ENCODE measurements around the gene PLA2R1. TPM values are rescaled to one million over a fixed set of nuclear protein-coding genes. Genes with fewer than 3 reads are reported as not detected.

PLA2R1 gene
- total RNA-seq, 2 experiments from 2014 or later: not detected

- no peaks in the 10 kb centered on the region for H3K9me3 Mint-ChIP-seq
- DNase-seq: no peak
- ChIA-PET CTCF (no interaction called here), POLR2A (no interaction called here)
- H3K4me1 Mint-ChIP-seq: no peaks in the 10 kb centered on the region
- H3K4me3 Mint-ChIP-seq: no peak overlapping the region
- no peak overlapping the region for H3K27ac Mint-ChIP-seq
- peaks cover 2% of the 10 kb centered on the region for H3K27me3 Mint-ChIP-seq
- no peaks in the 10 kb centered on the region for H3K36me3 Mint-ChIP-seq (ENCODE audit: low read depth)
These were observed 149.8 kb downstream of the PLA2R1 start for GRCh38 chr2:159912580-159912979.

DNA sequence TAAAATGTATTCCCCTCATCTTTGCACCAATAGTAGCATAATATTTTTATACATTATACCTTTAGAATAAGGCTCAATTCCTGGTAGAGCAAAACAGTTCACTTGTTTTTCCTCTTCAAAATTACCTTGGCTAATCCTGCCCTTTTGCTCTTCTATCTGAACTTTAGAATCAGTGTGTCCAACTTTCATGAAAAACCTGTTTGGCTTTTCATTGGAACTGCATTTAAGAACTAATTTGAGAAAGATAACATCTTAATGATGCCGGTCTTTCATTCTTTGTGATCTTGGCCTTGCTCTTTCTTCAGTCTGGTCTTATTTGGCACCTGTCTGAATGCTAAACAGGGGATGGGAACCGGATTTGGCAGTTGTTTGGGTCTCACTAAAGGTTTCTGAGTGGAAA lies 151.5 kb downstream of the PLA2R1 start:
- H3K4me1 Mint-ChIP-seq: no peaks in the 10 kb centered on the region
- H3K27me3 Mint-ChIP-seq: no peaks in the 10 kb centered on the region
- no peak for DNase-seq
- CTCF ChIA-PET: interaction anchor here (1.5 kb wide), 1 partner anchor 11 kb away, joined by 6 read pairs; no protein-coding TSS in a partner anchor
- H3K27ac Mint-ChIP-seq: no peak overlapping the region
- no peaks in the 10 kb centered on the region for H3K9me3 Mint-ChIP-seq
- H3K36me3 Mint-ChIP-seq (ENCODE audit: low read depth): no peaks in the 10 kb centered on the region
- POLR2A ChIA-PET: no interaction called here
- H3K4me3 Mint-ChIP-seq: no peak overlapping the region

GRCh38 chr2:159908623-159909022 lies 153.8 kb downstream of the PLA2R1 start:
- no peaks in the 10 kb centered on the region for H3K27me3 Mint-ChIP-seq
- H3K4me3 Mint-ChIP-seq: no peak overlapping the region
- DNase-seq: no peak
- H3K9me3 Mint-ChIP-seq: no peaks in the 10 kb centered on the region
- POLR2A ChIA-PET: no interaction called here
- CTCF ChIA-PET: interaction anchor here (0.6 to 1.4 kb wide), 3 partner anchors 12 to 14 kb away, joined by 4 to 5 read pairs (median 4); no protein-coding TSS in a partner anchor
- H3K4me1 Mint-ChIP-seq: peaks cover 12% of the 10 kb centered on the region
- no peak overlapping the region for H3K27ac Mint-ChIP-seq
- H3K36me3 Mint-ChIP-seq (ENCODE audit: low read depth): no peaks in the 10 kb centered on the region

DNA sequence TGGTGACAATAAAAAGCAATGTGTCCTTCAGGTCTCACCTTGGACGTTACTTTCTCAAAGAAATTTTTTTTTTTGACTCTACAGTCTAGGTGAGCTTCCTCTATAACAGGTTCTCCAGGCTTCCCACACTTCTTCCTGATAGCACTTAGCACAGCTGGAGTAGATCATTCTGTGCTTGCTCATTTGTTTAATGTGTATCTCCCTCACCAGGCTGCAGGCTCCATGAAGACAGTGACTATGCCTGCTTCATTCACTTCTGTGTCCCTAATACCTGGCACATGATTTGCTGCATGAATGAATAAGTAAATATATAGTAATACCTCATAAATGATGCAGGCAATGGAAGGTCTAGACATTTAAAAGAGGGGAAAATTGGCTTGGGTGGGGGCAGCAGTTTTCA lies 154.5 kb downstream of the PLA2R1 start:
- peaks cover 19% of the 10 kb centered on the region for H3K4me1 Mint-ChIP-seq
- POLR2A ChIA-PET: no interaction called here

GRCh38 chr2:159905926-159906714 lies 156.3 kb downstream of the PLA2R1 start:
- no peak overlapping the region for H3K27ac Mint-ChIP-seq

More for the DNA sequence above, 154.5 kb downstream of the PLA2R1 start:
- no peak overlapping the region for H3K27ac Mint-ChIP-seq
- no peaks in the 10 kb centered on the region for H3K27me3 Mint-ChIP-seq
- no peaks in the 10 kb centered on the region for H3K9me3 Mint-ChIP-seq
- no peak overlapping the region for H3K4me3 Mint-ChIP-seq
- H3K36me3 Mint-ChIP-seq (ENCODE audit: low read depth): peaks cover 3% of the 10 kb centered on the region
- no peak for DNase-seq
- CTCF ChIA-PET: interaction anchor here (1.2 kb wide), 1 partner anchor 14 kb away, joined by 3 read pairs; no protein-coding TSS in a partner anchor

DNA sequence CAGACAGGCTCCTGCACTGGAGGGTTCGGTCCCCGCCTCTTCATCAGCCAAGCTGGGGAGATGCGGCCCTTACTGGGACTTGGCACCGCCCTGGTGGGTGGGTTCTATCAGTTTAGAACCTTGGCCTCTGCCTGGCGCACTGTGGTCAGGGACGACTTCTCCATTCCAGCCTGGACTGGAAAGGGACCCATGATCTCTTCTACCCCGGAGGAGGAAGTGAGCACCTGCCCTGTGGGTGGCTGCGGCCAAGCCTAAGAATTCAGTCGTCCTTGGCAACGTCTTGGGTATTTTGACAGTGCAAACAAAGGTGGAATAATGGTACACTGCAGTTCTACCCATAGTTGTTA lies 157.5 kb downstream of the PLA2R1 start:
- CTCF ChIA-PET: interaction anchor here (0.9 kb wide), 1 partner anchor 17 kb away, joined by 4 read pairs; no protein-coding TSS in a partner anchor
- no peak for DNase-seq
- Mint-ChIP-seq H3K27ac (peak overlapping the region; percentile 61), H3K9me3 (no peaks in the 10 kb centered on the region), H3K27me3 (no peaks in the 10 kb centered on the region), H3K36me3 (ENCODE audit: low read depth) (peaks cover 9% of the 10 kb centered on the region), H3K4me1 (peaks cover 33% of the 10 kb centered on the region), H3K4me3 (peak overlapping the region; percentile 98)
- POLR2A ChIA-PET: interaction anchor here (2.7 to 4.3 kb wide), 2 partner anchors 10 to 192 kb away, joined by 10 to 35 read pairs; partner anchors contain the start of gene MARCHF7

More at GRCh38 chr2:159905926-159906714, 156.3 kb downstream of the PLA2R1 start:
- Mint-ChIP-seq H3K4me3 (peak overlapping the region; percentile 48), H3K9me3 (no peaks in the 10 kb centered on the region), H3K36me3 (ENCODE audit: low read depth) (peaks cover 9% of the 10 kb centered on the region), H3K27me3 (no peaks in the 10 kb centered on the region), H3K4me1 (peaks cover 31% of the 10 kb centered on the region)
- CTCF ChIA-PET: no interaction called here
- POLR2A ChIA-PET: interaction anchor here (2.7 to 4.3 kb wide), 2 partner anchors 11 to 193 kb away, joined by 10 to 35 read pairs; partner anchors contain the start of gene MARCHF7
- no peak for DNase-seq

DNA sequence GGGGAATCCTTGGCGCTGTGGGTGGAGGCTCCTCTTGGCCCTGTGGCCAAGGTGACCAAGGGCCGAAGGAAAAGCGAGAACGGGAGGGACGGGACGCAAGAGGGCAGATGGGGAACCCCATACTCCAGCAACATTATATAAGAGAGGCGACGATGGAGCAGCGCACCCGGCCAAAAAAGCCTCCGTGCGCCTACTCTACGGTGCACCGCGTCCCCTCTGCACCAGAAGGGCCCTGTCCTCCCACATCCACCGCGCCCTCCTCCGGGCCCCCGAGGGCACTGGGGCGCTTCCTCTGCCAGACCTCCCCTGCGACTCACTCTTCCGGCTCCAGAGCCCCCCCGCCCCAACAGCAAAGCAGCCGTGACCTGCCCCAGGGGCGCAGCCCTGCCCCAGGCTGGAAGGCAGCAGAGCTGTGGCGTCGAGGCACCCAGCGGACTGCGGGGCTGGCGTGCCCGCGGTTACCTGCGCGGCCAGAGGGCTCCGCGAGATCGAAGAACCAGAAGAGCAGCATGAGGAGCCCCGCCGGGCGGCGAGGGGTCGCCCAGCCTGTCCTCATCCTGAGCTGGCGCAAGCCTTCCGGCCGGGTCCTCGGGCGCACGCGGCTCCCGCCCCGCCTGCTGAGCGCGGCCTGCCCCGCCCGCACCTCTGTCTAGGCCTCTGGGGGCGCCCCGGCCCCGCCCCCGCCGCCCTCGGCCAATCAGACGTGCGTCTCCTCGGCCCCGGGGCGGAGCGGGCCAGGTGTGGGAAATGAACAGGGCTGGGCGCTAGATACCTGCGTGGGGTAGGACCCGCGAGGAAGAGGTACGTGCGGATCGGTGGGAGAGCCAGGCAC lies 158.1 kb downstream of the PLA2R1 start, which contains the start of gene LY75:
TSS of gene LY75 (minus strand) at position 630 of the 832 bp plus-strand sequence.
- peak; percentile 81 for DNase-seq

DNA sequence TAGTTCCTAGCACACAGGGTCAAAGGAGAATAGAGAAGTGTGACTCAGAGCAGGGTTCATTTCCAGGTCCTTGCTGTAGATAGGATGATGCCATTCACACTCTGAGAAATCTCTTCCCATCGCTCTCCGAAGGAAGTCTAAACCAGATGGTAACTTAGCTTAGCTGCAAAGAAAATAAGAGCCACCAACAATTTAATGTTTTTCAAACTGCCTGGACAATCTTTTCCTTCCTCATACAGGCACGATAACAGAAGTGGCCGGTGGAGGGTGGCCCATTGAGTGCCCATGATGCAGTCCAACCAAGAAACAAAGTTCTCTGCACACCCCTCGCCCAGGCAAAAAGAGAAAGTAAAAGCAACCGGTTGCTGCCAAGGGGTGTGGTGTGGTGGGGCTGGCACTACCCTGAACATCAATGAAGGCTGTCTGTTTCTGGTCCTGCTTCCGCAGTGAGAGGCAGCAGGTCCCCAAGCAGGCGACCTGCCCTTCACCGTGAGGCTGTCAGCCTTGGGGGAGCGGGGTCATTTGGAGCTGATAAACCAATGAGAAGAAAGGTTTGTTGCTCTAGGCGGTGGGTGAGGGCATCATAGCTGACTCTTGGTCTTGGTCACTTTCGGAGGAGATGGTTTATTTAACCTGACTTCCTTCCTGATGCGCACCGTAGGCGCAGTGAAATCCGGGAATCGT lies 158.8 kb downstream of the PLA2R1 start:
- H3K27ac Mint-ChIP-seq: peak overlapping the region; percentile 94
- H3K9me3 Mint-ChIP-seq: no peaks in the 10 kb centered on the region
- peak; percentile 67 for DNase-seq
- peak overlapping the region; percentile 98 for H3K4me3 Mint-ChIP-seq
- H3K36me3 Mint-ChIP-seq (ENCODE audit: low read depth): peaks cover 10% of the 10 kb centered on the region
- H3K27me3 Mint-ChIP-seq: no peaks in the 10 kb centered on the region
- peaks cover 37% of the 10 kb centered on the region for H3K4me1 Mint-ChIP-seq
- ChIA-PET CTCF (no interaction called here), POLR2A (interaction anchor here (1.0 to 4.3 kb wide), 4 partner anchors 8 to 191 kb away, joined by 3 to 35 read pairs (median 8); partner anchors contain the start of gene MARCHF7)

More for the DNA sequence above, 158.1 kb downstream of the PLA2R1 start, which contains the start of gene LY75:
- Mint-ChIP-seq H3K9me3 (no peaks in the 10 kb centered on the region), H3K27me3 (no peaks in the 10 kb centered on the region), H3K36me3 (ENCODE audit: low read depth) (peaks cover 9% of the 10 kb centered on the region), H3K27ac (peak within 1 kb of the TSS; percentile 94), H3K4me3 (peak within 1 kb of the TSS; percentile 98), H3K4me1 (peaks cover 37% of the 10 kb centered on the region)
- ChIA-PET POLR2A (interaction anchor here (1.7 to 4.3 kb wide), 3 partner anchors 9 to 192 kb away, joined by 5 to 35 read pairs (median 10); partner anchors contain the start of gene MARCHF7), CTCF (interaction anchor here (0.9 kb wide), 1 partner anchor 18 kb away, joined by 4 read pairs; no protein-coding TSS in a partner anchor)

DNA sequence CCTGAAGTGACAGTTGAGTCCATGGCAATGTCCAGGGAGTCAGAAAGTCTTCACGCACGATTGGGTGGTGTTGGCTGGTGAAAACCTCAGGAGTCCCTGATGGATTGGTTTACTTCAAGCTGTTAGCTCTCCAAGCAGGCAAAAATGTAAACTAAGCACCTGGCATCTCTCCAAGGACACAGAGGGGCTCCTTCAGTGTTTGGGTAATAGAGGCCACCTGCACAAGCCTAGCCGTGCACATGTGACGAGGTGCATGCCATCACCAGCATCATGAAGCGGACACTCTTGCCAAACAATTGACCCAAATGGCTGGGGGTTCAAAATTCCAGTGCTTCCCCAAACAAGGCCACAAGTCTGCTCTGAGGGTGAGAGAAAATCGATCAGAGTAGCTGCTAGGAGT lies 159.7 kb downstream of the PLA2R1 start:
- no peaks in the 10 kb centered on the region for H3K27me3 Mint-ChIP-seq

DNA sequence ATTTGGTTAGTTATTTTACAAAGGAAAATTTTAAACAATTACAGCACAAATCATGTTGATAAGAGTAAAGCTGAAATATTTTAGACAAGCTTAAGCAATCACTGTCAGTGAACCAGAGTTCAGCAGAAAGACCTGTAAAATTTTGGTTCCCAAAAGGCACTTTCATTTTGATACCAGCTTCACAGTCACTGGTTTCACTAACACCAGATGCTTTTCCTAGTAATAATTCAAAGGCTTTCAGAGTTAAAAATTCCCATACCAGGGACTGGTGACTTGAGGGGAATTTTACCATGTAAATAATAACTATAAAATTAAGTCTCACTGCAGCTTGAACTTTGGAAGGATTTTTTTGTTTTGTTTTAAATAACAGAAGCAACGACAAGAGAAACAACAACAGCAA lies 162.1 kb downstream of the PLA2R1 start:
- Mint-ChIP-seq H3K9me3 (no peaks in the 10 kb centered on the region), H3K27me3 (no peaks in the 10 kb centered on the region), H3K4me3 (no peak overlapping the region), H3K27ac (no peak overlapping the region), H3K4me1 (peaks cover 49% of the 10 kb centered on the region), H3K36me3 (ENCODE audit: low read depth) (peaks cover 24% of the 10 kb centered on the region)
- POLR2A ChIA-PET: interaction anchor here (1.3 kb wide), 1 partner anchor 8 kb away, joined by 4 read pairs; no protein-coding TSS in a partner anchor
- CTCF ChIA-PET: no interaction called here
- no peak for DNase-seq

More for the DNA sequence above, 159.7 kb downstream of the PLA2R1 start:
- Mint-ChIP-seq H3K9me3 (no peaks in the 10 kb centered on the region), H3K36me3 (ENCODE audit: low read depth) (peaks cover 17% of the 10 kb centered on the region), H3K27ac (no peak overlapping the region), H3K4me3 (peak overlapping the region; percentile 98), H3K4me1 (peaks cover 37% of the 10 kb centered on the region)
- POLR2A ChIA-PET: interaction anchor here (1.0 to 4.3 kb wide), 4 partner anchors 12 to 190 kb away, joined by 3 to 35 read pairs (median 4); partner anchors contain the start of gene MARCHF7
- CTCF ChIA-PET: no interaction called here
- DNase-seq: no peak

- peaks cover 42% of the 10 kb centered on the region for H3K4me1 Mint-ChIP-seq
- no peak overlapping the region for H3K27ac Mint-ChIP-seq
- ChIA-PET CTCF (interaction anchor here (0.9 kb wide), 1 partner anchor 11 kb away, joined by 4 read pairs; no protein-coding TSS in a partner anchor), POLR2A (interaction anchor here (0.8 kb wide), 1 partner anchor 186 kb away, joined by 3 read pairs; the partner anchor contains the start of gene MARCHF7)
- H3K4me3 Mint-ChIP-seq: no peak overlapping the region
- no peaks in the 10 kb centered on the region for H3K27me3 Mint-ChIP-seq
- no peaks in the 10 kb centered on the region for H3K9me3 Mint-ChIP-seq
- H3K36me3 Mint-ChIP-seq (ENCODE audit: low read depth): peaks cover 29% of the 10 kb centered on the region
- DNase-seq: no peak
These were observed 164.0 kb downstream of the PLA2R1 start for GRCh38 chr2:159898441-159898840.

DNA sequence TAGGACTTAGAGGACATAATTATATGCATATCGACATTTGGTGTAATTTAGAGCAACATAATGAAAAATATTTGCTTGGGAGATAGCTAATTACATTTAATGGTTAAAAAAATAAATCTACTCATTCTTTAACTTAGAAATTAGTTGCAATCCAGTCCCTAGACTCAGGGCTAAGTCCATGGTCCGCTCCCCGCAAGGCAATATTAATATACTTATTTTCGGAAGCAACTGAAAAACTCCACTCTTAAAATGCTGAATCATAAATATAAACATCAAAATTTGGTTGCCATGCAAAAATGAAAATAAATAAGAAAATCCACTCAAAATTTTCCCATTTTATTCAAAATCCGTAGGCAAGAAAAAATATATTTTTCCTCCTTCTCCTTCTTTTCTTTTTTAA lies 164.7 kb downstream of the PLA2R1 start:
- H3K27ac Mint-ChIP-seq: no peak overlapping the region
- DNase-seq: no peak
- H3K4me1 Mint-ChIP-seq: peaks cover 35% of the 10 kb centered on the region
- H3K27me3 Mint-ChIP-seq: no peaks in the 10 kb centered on the region
- no peak overlapping the region for H3K4me3 Mint-ChIP-seq
- ChIA-PET CTCF (interaction anchor here (0.9 kb wide), 1 partner anchor 10 kb away, joined by 4 read pairs; no protein-coding TSS in a partner anchor), POLR2A (interaction anchor here (0.6 kb wide), 1 partner anchor 148 kb away, joined by 3 read pairs; no protein-coding TSS in a partner anchor)
- H3K9me3 Mint-ChIP-seq: no peaks in the 10 kb centered on the region
- H3K36me3 Mint-ChIP-seq (ENCODE audit: low read depth): peaks cover 31% of the 10 kb centered on the region

Measured in activated CD4-positive, alpha-beta memory T cell treated with anti-CD3 and anti-CD28 coated beads, Interleukin-2, amount 10 ng/mL, durations not matched to agents 7 days and 5 days (primary cell).